Fibroblast of villous mesenchyme (primary cell): ENCODE measurements around the gene SPATA7. TPM values are rescaled to one million over a fixed set of nuclear protein-coding genes. Genes with fewer than 3 reads are reported as not detected.

Experiments
- DNase-seq: peaks from one replicate; pipeline ENCODE4 v3.0.0-alpha.2; 2010; ENCODE audit warnings: low read depth
- H3K4me3 ChIP-seq: 2 replicates; pipeline ENCODE4 v1.5.1; 2011; ENCODE audit warnings: low read depth, mild to moderate bottlenecking, low read length
- CTCF ChIP-seq: IDR thresholded peaks from 2 replicates; pipeline ENCODE4 v1.5.1; 2012; ENCODE audit warnings: low read depth, mild to moderate bottlenecking, low read length; ENCODE audit not compliant: insufficient read depth
- total RNA-seq: library from RNA; depleted of rRNA; stranded (reverse); fragments of >200 nt; gene quantifications from 2 replicates; pipeline ENCODE4 v1.2.3, GENCODE V29; 2012

The SPATA7 gene
- total RNA-seq, 1 donor, result 13.0 TPM

GRCh38 chr14:88468406-88468805, 82.9 kb downstream of the SPATA7 start:
- peak; percentile 69 for DNase-seq
- H3K4me3 ChIP-seq, result no peak overlapping the region
- no peak for TF ChIP-seq CTCF

DNA sequence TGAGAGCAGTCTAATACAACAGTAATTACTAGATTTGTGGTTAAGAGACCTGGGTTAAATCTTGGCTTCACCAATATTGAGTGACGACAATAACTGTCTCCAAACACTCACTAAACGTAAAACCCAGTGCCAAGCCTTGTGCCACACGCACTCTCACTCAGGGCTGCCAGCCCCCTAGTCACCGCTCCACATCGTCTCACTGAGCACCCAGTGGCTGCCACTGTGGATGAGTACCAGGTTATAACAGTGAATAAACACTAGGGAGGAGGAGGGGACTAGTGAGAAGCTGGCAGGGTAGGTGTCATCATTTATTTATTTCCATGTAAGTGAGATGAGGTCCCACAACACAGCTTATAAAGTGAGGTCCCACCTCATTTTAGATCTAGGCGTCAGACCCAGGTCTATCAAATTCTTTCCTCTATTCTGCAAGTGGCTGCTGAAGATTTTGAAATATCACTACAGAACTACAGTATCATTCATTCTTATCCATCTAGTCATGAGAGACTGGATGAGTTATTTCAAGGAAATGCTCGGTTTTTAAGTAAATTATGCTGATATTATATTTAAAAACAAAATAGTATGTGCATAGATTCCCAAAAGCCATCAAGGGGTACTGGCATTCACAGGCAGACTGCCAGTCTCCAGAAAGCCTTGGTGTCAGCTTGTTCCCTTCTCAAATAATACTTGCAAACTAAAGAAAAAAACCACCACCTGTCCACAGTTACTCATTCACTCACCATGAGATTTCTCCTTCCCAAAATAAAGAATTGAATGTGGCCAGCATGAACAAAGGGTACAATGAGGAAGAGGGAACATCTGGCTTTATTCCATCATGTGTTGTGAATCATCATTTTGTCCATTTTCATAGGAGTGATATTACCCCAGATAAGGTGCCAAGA, 85.3 kb downstream of the SPATA7 start:
- TF ChIP-seq CTCF, result no peak
- no peak for DNase-seq
- no peak overlapping the region for H3K4me3 ChIP-seq

- no peak for TF ChIP-seq CTCF
- no peak overlapping the region for H3K4me3 ChIP-seq
- peak; percentile 66 for DNase-seq
These were observed 88.3 kb downstream of the SPATA7 start for GRCh38 chr14:88473791-88474190.

DNA sequence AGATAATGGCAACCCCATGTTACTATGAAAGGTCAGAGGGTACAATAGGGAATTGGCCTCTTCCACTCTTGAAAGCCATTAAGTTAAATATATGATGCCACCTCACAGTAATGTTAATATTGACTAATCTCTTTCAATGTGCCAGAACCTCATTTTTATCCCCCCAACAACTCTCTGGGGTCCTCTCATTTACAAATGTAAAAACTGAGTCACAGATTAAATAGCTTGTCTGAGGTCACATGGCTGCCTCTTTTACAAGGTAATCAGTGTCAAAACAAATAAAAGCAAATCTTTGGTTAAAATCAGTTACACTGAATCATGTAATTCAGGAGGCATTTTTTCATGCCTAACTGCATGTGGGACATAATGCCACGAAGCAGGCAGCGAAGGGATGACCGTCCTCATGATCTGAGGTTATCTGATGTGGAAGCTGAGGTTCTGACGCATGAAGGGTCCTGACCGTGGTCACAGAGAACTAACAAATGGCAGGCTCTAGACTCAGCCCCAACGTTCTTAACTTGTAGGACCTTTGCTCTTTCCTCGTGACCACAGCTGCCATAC, 90.8 kb downstream of the SPATA7 start:
- peak; percentile 22 for DNase-seq
- no peak overlapping the region for H3K4me3 ChIP-seq
- TF ChIP-seq CTCF, result no peak

DNA sequence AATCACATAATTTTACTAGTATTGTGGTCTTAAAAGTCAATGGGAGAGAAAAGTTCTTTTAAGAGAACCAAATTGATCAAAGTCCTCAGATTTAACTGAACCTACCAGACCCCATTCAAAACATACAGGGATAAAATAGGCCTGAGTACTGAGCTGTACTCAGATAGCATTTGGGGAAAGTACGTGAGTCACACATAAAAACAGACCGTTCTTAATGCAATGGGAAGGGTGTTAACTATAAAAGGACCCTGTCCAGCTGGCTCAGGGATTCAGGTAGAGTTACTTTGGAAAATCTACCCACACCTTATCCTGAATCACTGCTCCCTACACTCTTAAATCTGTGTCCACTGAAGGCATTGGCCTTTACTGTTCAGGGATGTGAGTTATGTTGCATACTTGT, 91.4 kb downstream of the SPATA7 start:
- no peak for TF ChIP-seq CTCF
- no peak overlapping the region for H3K4me3 ChIP-seq

GRCh38 chr14:88477513-88478250, 92.2 kb downstream of the SPATA7 start:
- TF ChIP-seq CTCF, result no peak
- no peak for DNase-seq
- H3K4me3 ChIP-seq, result no peak overlapping the region

More for the DNA sequence above, 91.4 kb downstream of the SPATA7 start:
- DNase-seq, result no peak
